ENCODE data around the gene JOSD2.

The JOSD2 gene

GRCh38 chr19:50511069-50511822, at the start of gene JOSD2:
Gene JOSD2 (minus strand): TSS chr19:50511191. CDS start chr19:50510431, 760 bp downstream.
- peak; percentile 98 for DNase-seq

- DNase-seq: no peak
Measured at GRCh38 chr19:50559636-50560035, 48.6 kb upstream of the JOSD2 start.

- DNase-seq: no peak
Measured at GRCh38 chr19:50558449-50558848, 47.5 kb upstream of the JOSD2 start.

- no peak for DNase-seq
Measured at GRCh38 chr19:50558039-50558438, 47.0 kb upstream of the JOSD2 start.

GRCh38 chr19:50557009-50557613, 46.1 kb upstream of the JOSD2 start:
- DNase-seq: no peak

- peak; percentile 68 for DNase-seq
Measured at GRCh38 chr19:50556282-50557008, 45.5 kb upstream of the JOSD2 start.

GRCh38 chr19:50555450-50556281, 44.7 kb upstream of the JOSD2 start:
- peak; percentile 42 for DNase-seq

GRCh38 chr19:50555033-50555432, 44.0 kb upstream of the JOSD2 start:
- DNase-seq: no peak

GRCh38 chr19:50554212-50554611, 43.2 kb upstream of the JOSD2 start:
- DNase-seq: no peak

GRCh38 chr19:50553134-50553703, 42.2 kb upstream of the JOSD2 start:
- no peak for DNase-seq

GRCh38 chr19:50552540-50552939, 41.5 kb upstream of the JOSD2 start:
- DNase-seq: no peak

GRCh38 chr19:50551715-50552187, 40.8 kb upstream of the JOSD2 start:
- DNase-seq: peak; percentile 21

- no peak for DNase-seq
Measured at GRCh38 chr19:50551034-50551714, 40.2 kb upstream of the JOSD2 start.

GRCh38 chr19:50550594-50550966, 39.6 kb upstream of the JOSD2 start:
- no peak for DNase-seq

GRCh38 chr19:50549927-50550593, 39.1 kb upstream of the JOSD2 start:
- DNase-seq: no peak

- DNase-seq: no peak
Measured at GRCh38 chr19:50549059-50549926, 38.3 kb upstream of the JOSD2 start.

GRCh38 chr19:50548191-50549058, 37.4 kb upstream of the JOSD2 start:
- DNase-seq: no peak

- DNase-seq: peak; percentile 14
Measured at GRCh38 chr19:50547385-50548190, 36.6 kb upstream of the JOSD2 start.

Measured in NCI-H1694 (cell line).